ENCODE measurements around the gene TMCC1. TPM values are rescaled to one million over a fixed set of nuclear protein-coding genes. Genes with fewer than 3 reads are reported as not detected.

TMCC1 gene
- polyA plus RNA-seq, 1 of the 3 experiments (the other 2 are of a cell fraction), result 7.2 TPM

GRCh38 chr3:129632556-129632955 lies 261.0 kb downstream of the TMCC1 start (continued):
- no peak for TF ChIP-seq ZBTB33 (IDR thresholded peaks at IDR 0.05; ENCODE audit: borderline replicate concordance, low read depth)
- TF ChIP-seq RXRA (IDR thresholded peaks at IDR 0.05; ENCODE audit: borderline replicate concordance, low read depth), result no peak
- TF ChIP-seq MAX (IDR thresholded peaks at IDR 0.05; ENCODE audit: low read depth), result no peak
- no peak for TF ChIP-seq SIN3A (IDR thresholded peaks at IDR 0.05; ENCODE audit: borderline replicate concordance, low read depth, low read length)

GRCh38 chr3:129632056-129632455 lies 261.5 kb downstream of the TMCC1 start:
- ChIA-PET POLR2A (no interaction called here), CTCF (interaction anchor here (0.5 to 2.7 kb wide), 3 partner anchors 92 to 302 kb away, joined by 3 to 12 read pairs (median 8); no protein-coding TSS in a partner anchor)
- Histone ChIP-seq H3K9me3 (no peaks in the 10 kb centered on the region), H3K27me3 (ENCODE audit: insufficient read depth) (no peaks in the 10 kb centered on the region), H3K9me2 (no peaks in the 10 kb centered on the region), H4K20me1 (ENCODE audit: insufficient read depth) (no peaks in the 10 kb centered on the region), H3F3A (replicated peaks; ENCODE audit: insufficient read depth) (no peaks in the 10 kb centered on the region), H2AFZ (ENCODE audit: low read depth) (no peak overlapping the region), H3K27ac (ENCODE audit: low read depth in 2 of 2, low read length in 1 of 2) (no peak overlapping the region), H3K4me1 (ENCODE audit: control insufficient read depth in 1 of 2, insufficient read depth in 2 of 2, low read depth in 1 of 2, low read length in 1 of 2) (no peaks in the 10 kb centered on the region), H3K4me2 (no peak overlapping the region), H3K79me2 (ENCODE audit: insufficient read depth) (no peaks in the 10 kb centered on the region), H3K9ac (no peak overlapping the region), H3K36me3 (replicated peaks in 1 of 2; ENCODE audit: control insufficient read depth in 1 of 2, insufficient read depth in 2 of 2, low read length in 1 of 2) (no peaks in the 10 kb centered on the region), H3K4me3 (ENCODE audit: low read depth in 2 of 2, low read length in 1 of 2) (no peak overlapping the region)
- 92% methylated on average over 5 of the region's 9 CpGs for WGBS (ENCODE audit: low lambda C conversion rate)
- DNase-seq, result no peak
- TF ChIP-seq USF2 (IDR thresholded peaks at IDR 0.05; ENCODE audit: borderline replicate concordance, low read depth, low read length) (no peak), ELF1 (IDR thresholded peaks at IDR 0.05) (no peak), PBX3 (IDR thresholded peaks at IDR 0.05) (no peak), IRF3 (IDR thresholded peaks at IDR 0.05; ENCODE audit: low read depth, low read length) (no peak), TEAD4 (IDR thresholded peaks at IDR 0.05; ENCODE audit: borderline replicate concordance, insufficient read depth) (no peak), USF1 (IDR thresholded peaks at IDR 0.05; ENCODE audit: borderline replicate concordance, low read depth) (no peak), FOXJ3 (CRISPR knock-in tag; IDR thresholded peaks at IDR 0.05) (no peak), TCF12 (IDR thresholded peaks at IDR 0.05) (no peak), CHD2 (IDR thresholded peaks at IDR 0.05; ENCODE audit: low read length, partially characterized antibody) (no peak), MEF2A (IDR thresholded peaks at IDR 0.05; ENCODE audit: borderline replicate concordance, low read depth) (no peak), YY1 (IDR thresholded peaks at IDR 0.05; ENCODE audit: low read depth) (no peak)
